ENCODE measurements around the gene BPIFB3.

Gene BPIFB3

DNA sequence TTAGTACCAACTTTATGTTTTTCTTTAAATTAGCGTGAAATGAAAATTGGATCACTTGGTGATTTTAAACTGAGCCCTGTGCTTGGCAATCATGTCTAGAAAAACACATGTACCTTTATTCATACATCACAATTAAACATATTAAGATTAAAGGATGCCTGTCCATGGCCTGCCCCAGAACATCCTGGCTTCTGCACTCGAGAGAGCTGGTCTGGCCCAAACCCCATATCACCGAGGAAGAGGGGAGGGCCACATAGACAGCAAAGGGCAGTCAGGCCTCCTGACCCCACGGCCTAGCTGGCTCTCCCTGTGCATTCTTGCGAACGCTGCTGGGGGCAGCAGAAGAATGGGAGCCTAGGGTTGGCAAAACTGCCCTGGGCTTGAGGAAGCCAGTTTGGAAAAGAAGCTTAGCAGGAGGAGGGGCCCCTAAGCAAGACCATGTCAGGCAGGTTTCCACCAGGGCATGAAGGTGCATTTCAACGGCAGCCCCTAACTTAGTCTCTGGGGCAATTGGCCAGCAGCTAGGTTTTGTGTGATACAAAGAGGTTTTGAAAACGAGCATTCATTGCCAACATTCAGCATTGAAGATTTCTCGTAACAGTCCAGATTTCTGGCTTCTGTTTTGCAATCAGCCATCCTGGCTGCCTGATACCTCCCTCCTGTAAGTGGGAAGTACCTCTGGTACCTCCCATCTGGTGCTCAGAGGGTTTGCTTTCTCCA, 8.6 kb downstream of the BPIFB3 start:
- H3K4me2 ChIP-seq, result no peak overlapping the region

DNA sequence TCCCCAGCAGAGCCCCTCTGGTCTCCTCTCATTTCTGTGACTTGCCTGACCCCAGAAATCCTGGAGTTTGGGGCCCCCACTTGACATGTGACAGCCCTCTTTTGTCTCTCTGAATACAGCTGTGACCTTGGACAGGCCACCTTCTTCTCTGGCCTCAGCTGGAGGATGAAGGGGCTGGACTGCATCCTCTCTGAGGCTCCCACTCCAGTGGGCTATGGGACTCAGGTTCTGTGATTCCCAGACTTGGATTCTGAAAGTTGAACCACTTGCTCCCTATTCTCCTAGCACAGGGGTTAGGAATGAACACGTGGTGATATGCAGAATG, 9.1 kb downstream of the BPIFB3 start:
- no peaks in the 10 kb centered on the region for H3K79me2 ChIP-seq (ENCODE audit: insufficient read depth, low read depth)
- no peaks in the 10 kb centered on the region for H3K4me1 ChIP-seq (ENCODE audit: low read depth, poor library complexity, severe bottlenecking)
- no peak overlapping the region for H3K9ac ChIP-seq
- H3K27me3 ChIP-seq (ENCODE audit: insufficient read depth, low read depth), result no peaks in the 10 kb centered on the region; the same call in 1 of the 2 replicates
- TF ChIP-seq, protein P1, sequence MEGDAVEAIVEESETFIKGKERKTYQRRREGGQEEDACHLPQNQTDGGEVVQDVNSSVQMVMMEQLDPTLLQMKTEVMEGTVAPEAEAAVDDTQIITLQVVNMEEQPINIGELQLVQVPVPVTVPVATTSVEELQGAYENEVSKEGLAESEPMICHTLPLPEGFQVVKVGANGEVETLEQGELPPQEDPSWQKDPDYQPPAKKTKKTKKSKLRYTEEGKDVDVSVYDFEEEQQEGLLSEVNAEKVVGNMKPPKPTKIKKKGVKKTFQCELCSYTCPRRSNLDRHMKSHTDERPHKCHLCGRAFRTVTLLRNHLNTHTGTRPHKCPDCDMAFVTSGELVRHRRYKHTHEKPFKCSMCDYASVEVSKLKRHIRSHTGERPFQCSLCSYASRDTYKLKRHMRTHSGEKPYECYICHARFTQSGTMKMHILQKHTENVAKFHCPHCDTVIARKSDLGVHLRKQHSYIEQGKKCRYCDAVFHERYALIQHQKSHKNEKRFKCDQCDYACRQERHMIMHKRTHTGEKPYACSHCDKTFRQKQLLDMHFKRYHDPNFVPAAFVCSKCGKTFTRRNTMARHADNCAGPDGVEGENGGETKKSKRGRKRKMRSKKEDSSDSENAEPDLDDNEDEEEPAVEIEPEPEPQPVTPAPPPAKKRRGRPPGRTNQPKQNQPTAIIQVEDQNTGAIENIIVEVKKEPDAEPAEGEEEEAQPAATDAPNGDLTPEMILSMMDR (conservative IDR thresholded peaks at IDR 0.05; ENCODE audit: low read depth, low read length), result no peak
- H3K27ac ChIP-seq, result no peak overlapping the region
- H3K4me2 ChIP-seq, result no peak overlapping the region
- no peaks in the 10 kb centered on the region for H3K36me3 ChIP-seq (ENCODE audit: insufficient read depth)
- no peaks in the 10 kb centered on the region for H4K20me1 ChIP-seq (ENCODE audit: insufficient read depth)
- no peak overlapping the region for H2AFZ ChIP-seq (ENCODE audit: low read depth)
- H3K4me3 ChIP-seq (IDR thresholded peaks at IDR 0.05; ENCODE audit: insufficient read depth, low read depth, low read length), result no peak overlapping the region

More for the DNA sequence above, 8.6 kb downstream of the BPIFB3 start:
- Histone ChIP-seq H4K20me1 (ENCODE audit: insufficient read depth) (no peaks in the 10 kb centered on the region), H3K36me3 (ENCODE audit: insufficient read depth) (no peaks in the 10 kb centered on the region), H3K9ac (no peak overlapping the region), H3K4me1 (ENCODE audit: low read depth, poor library complexity, severe bottlenecking) (no peaks in the 10 kb centered on the region), H3K4me3 (IDR thresholded peaks at IDR 0.05; ENCODE audit: insufficient read depth, low read depth, low read length) (no peak overlapping the region), H3K79me2 (ENCODE audit: insufficient read depth, low read depth) (no peaks in the 10 kb centered on the region), H3K27me3 (ENCODE audit: insufficient read depth, low read depth) (no peaks in the 10 kb centered on the region), H2AFZ (ENCODE audit: low read depth) (no peak overlapping the region), H3K27ac (no peak overlapping the region)
- TF ChIP-seq, protein P1 (conservative IDR thresholded peaks at IDR 0.05; ENCODE audit: low read depth, low read length), result no peak

DNA sequence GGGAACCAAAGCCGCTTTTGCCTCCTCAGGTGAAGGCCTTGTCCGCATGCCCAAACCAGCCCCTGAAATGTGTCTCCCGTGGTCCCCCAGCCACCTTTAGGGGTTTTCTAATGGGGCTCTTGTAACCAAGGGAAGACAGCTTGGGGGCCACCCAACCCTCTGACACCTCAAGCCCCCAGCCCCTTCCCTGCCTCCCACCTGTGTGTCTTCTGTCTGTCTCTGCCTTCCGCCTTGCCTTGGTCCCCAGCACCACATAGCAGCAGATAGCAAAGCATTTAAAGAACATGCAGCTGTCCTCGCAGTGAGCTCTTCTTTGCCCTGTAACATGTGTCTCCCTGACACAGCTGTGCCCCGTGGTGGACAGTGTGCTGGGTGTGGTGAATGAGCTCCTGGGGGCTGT, 9.6 kb downstream of the BPIFB3 start:
- Histone ChIP-seq H3K4me3 (IDR thresholded peaks at IDR 0.05; ENCODE audit: insufficient read depth, low read depth, low read length) (no peak overlapping the region), H3K27ac (no peak overlapping the region), H3K4me2 (no peak overlapping the region), H3K36me3 (ENCODE audit: insufficient read depth) (no peaks in the 10 kb centered on the region), H3K79me2 (ENCODE audit: insufficient read depth, low read depth) (no peaks in the 10 kb centered on the region), H3K4me1 (ENCODE audit: low read depth, poor library complexity, severe bottlenecking) (no peaks in the 10 kb centered on the region), H2AFZ (ENCODE audit: low read depth) (no peak overlapping the region), H4K20me1 (ENCODE audit: insufficient read depth) (no peaks in the 10 kb centered on the region), H3K9ac (no peak overlapping the region), H3K27me3 (ENCODE audit: insufficient read depth, low read depth) (no peaks in the 10 kb centered on the region; the same call in 1 of the 2 replicates)
- TF ChIP-seq, protein P1 (conservative IDR thresholded peaks at IDR 0.05; ENCODE audit: low read depth, low read length), result no peak

DNA sequence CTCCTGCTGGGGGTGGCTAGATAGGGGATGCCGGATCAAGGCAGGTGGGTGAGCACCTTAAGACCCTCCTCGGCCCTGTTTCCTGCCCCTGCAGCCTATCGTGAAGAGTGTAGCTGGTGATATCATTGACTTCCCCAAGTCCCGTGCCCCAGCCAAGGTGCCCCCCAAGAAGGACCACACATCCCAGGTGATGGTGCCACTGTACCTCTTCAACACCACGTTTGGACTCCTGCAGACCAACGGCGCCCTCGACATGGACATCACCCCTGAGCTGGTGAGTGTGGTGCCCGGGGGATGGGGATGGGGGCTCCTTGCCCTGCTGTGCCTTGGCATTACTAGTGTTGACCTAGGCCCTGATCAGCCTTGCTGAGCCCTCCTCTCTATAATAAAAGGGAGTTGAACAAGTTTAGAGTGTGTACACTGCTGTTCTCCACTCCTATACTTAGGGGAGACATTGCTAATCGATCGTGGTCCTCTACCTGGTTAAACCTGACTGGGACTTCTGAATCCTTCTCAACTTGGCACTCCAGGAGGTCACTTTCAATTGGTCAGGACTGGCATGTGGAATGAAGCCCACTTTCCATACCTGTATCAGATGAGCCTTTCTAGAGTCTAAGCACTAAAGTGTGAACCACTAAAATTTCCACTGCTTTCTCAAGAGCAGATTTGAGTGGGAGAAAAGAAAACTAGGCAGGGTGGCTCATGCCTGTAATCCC, 11.0 kb downstream of the BPIFB3 start:
- no peaks in the 10 kb centered on the region for H3K36me3 ChIP-seq (ENCODE audit: insufficient read depth)

More for the DNA sequence above, 11.0 kb downstream of the BPIFB3 start:
- TF ChIP-seq, protein P1 (conservative IDR thresholded peaks at IDR 0.05; ENCODE audit: low read depth, low read length), result no peak
- Histone ChIP-seq H3K9ac (no peak overlapping the region), H3K4me3 (IDR thresholded peaks at IDR 0.05; ENCODE audit: insufficient read depth, low read depth, low read length) (no peak overlapping the region), H2AFZ (ENCODE audit: low read depth) (no peak overlapping the region), H3K27ac (no peak overlapping the region), H3K4me1 (ENCODE audit: low read depth, poor library complexity, severe bottlenecking) (no peaks in the 10 kb centered on the region), H3K4me2 (no peak overlapping the region), H4K20me1 (ENCODE audit: insufficient read depth) (no peaks in the 10 kb centered on the region), H3K79me2 (ENCODE audit: insufficient read depth, low read depth) (no peaks in the 10 kb centered on the region), H3K27me3 (ENCODE audit: insufficient read depth, low read depth) (peaks cover 5% of the 10 kb centered on the region)

Measured in KMS-11 (cell line).